HepG2 (cell line): ENCODE data around the gene SNHG17. TPM values are rescaled to one million over a fixed set of nuclear protein-coding genes. Genes with fewer than 3 reads are reported as not detected.
A peak's percentile ranks its signal among the peaks of the same experiment; 100 is the strongest.

Experiments
- ATAD3A ChIP-seq: sonication (generic); formaldehyde crosslinking; IDR thresholded peaks from 2 replicates; pipeline ENCODE4 v1.4.0; 2020; ENCODE audit warnings: missing genetic modification reagents
- CCAR2 ChIP-seq: fragments of 200-400 bp; formaldehyde crosslinking; optimal IDR thresholded peaks from 2 replicates; pipeline ENCODE3; 2018; ENCODE audit warnings: low read depth, mild to moderate bottlenecking, low read length, moderate library complexity
- ELF3 ChIP-seq: IDR thresholded peaks from 2 replicates; pipeline ENCODE4 v1.6.1; 2016; ENCODE audit warnings: missing genetic modification reagents, missing compliant biosample characterization
- FLYWCH1 ChIP-seq: sonication (generic); formaldehyde crosslinking; IDR thresholded peaks from 2 replicates; pipeline ENCODE4 v1.8.1; 2023; ENCODE audit warnings: mild to moderate bottlenecking, missing genetic modification reagents
- HINFP ChIP-seq: sonication (generic); formaldehyde crosslinking; IDR thresholded peaks from 2 replicates; pipeline ENCODE4 v1.4.0; 2020; ENCODE audit warnings: low read depth, mild to moderate bottlenecking, missing genetic modification reagents
- IKZF4 ChIP-seq: sonication (generic); formaldehyde crosslinking; IDR thresholded peaks from 2 replicates; pipeline ENCODE4 v1.5.1; 2020; ENCODE audit warnings: borderline replicate concordance, mild to moderate bottlenecking, low read depth, missing genetic modification reagents; ENCODE audit errors: not compliant biosample characterization
- JDP2 ChIP-seq: sonication (generic); formaldehyde crosslinking; IDR thresholded peaks from 2 replicates; pipeline ENCODE4 v1.8.1; 2022; ENCODE audit warnings: missing genetic modification reagents, borderline replicate concordance
- JUNB ChIP-seq: sonication (generic); formaldehyde crosslinking; IDR thresholded peaks from 2 replicates; pipeline ENCODE4 v1.8.0; 2022; ENCODE audit warnings: missing genetic modification reagents, mild to moderate bottlenecking, borderline replicate concordance
- KDM2A ChIP-seq: sonication (generic); formaldehyde crosslinking; IDR thresholded peaks from 2 replicates; pipeline ENCODE4 v1.4.0; 2020; ENCODE audit warnings: low read depth, missing genetic modification reagents, borderline replicate concordance
- KDM6A ChIP-seq: IDR thresholded peaks from 2 replicates; pipeline ENCODE4 v1.6.1; 2016; ENCODE audit warnings: low read depth
- NBN ChIP-seq: fragments of 450-650 bp; conservative IDR thresholded peaks from 2 replicates; pipeline ENCODE4 v1.6.1; 2017
- NFYB ChIP-seq: sonication (generic); formaldehyde crosslinking; IDR thresholded peaks from 2 replicates; pipeline ENCODE4 v1.4.0; 2020; ENCODE audit warnings: missing genetic modification reagents
- PAX8 ChIP-seq: sonication (generic); formaldehyde crosslinking; IDR thresholded peaks from 2 replicates; pipeline ENCODE4 v1.8.0; 2022; ENCODE audit warnings: mild to moderate bottlenecking, missing genetic modification reagents, borderline replicate concordance
- RXRA ChIP-seq: sonication (generic); formaldehyde crosslinking; IDR thresholded peaks from 2 replicates; pipeline ENCODE4 v1.5.1; 2020; ENCODE audit warnings: missing genetic modification reagents
- SNAPC2 ChIP-seq: sonication (generic); formaldehyde crosslinking; IDR thresholded peaks from 2 replicates; pipeline ENCODE4 v1.8.1; 2022; ENCODE audit warnings: mild to moderate bottlenecking, missing genetic modification reagents
- SNRNP70 ChIP-seq: fragments of 200-400 bp; formaldehyde crosslinking; IDR thresholded peaks from 2 replicates; pipeline ENCODE4 v1.6.1; 2017; ENCODE audit warnings: mild to moderate bottlenecking, low read depth, low read length, moderate library complexity
- THYN1 ChIP-seq: sonication (generic); formaldehyde crosslinking; IDR thresholded peaks from 2 replicates; pipeline ENCODE4 v1.8.1; 2023; ENCODE audit warnings: low read depth, mild to moderate bottlenecking, moderate library complexity, missing genetic modification reagents, borderline replicate concordance
- TSC22D2 ChIP-seq: sonication (generic); formaldehyde crosslinking; IDR thresholded peaks from 2 replicates; pipeline ENCODE4 v1.5.1; 2020; ENCODE audit warnings: missing genetic modification reagents, mild to moderate bottlenecking, borderline replicate concordance
- ZNF460 ChIP-seq: sonication (generic); formaldehyde crosslinking; IDR thresholded peaks from 2 replicates; pipeline ENCODE4 v1.5.1; 2020; ENCODE audit warnings: missing genetic modification reagents, mild to moderate bottlenecking, borderline replicate concordance
- ZNF691 ChIP-seq: sonication (generic); formaldehyde crosslinking; IDR thresholded peaks from 2 replicates; pipeline ENCODE4 v1.4.0; 2020; ENCODE audit warnings: missing genetic modification reagents, low read depth, mild to moderate bottlenecking, borderline replicate concordance
- ZNF720 ChIP-seq: sonication (generic); formaldehyde crosslinking; IDR thresholded peaks from 2 replicates; pipeline ENCODE4 v1.4.0; 2020; ENCODE audit warnings: missing genetic modification reagents
- ZNF850 ChIP-seq: sonication (generic); formaldehyde crosslinking; conservative IDR thresholded peaks from 2 replicates; pipeline ENCODE4 v1.9.0; 2021; ENCODE audit warnings: mild to moderate bottlenecking, missing genetic modification reagents
- polyA plus RNA-seq, 8 experiments: library from polyadenylated mRNA; depleted of rRNA in 3 of 8; stranded (reverse) in 7 of 8; unstranded in 1 of 8; fragments of >200 nt; fragmentation: Illumina TruSeq in 4 of 8; extraction: Trizol in 4 of 8; gene quantifications; 2 replicates each; pipeline versions ENCODE4 v1.2.1 to v1.2.3, GENCODE V29; 2011 to 2016; ENCODE audit warnings: low read depth in 4 of 8, missing spikeins in 1 of 8, mixed read lengths in 1 of 8; ENCODE audit not compliant: insufficient read depth in 1 of 8
- total RNA-seq, 5 experiments: library from RNA; depleted of rRNA; stranded (reverse); fragments of >200 nt; fragmentation: Illumina TruSeq; extraction: Trizol; gene quantifications; 2 replicates each; pipeline ENCODE4 v1.2.3, GENCODE V29; 2016; ENCODE audit warnings: low read depth in 1 of 5
- TF ChIP-seq, protein P1 (sequence below): sonication (generic); formaldehyde crosslinking; IDR thresholded peaks from 2 replicates; pipeline ENCODE4 v1.5.0; 2020; ENCODE audit warnings: mild to moderate bottlenecking, missing genetic modification reagents, borderline replicate concordance
- TF ChIP-seq, protein P2 (sequence below): sonication (generic); formaldehyde crosslinking; IDR thresholded peaks from 2 replicates; pipeline ENCODE4 v1.4.0; 2020; ENCODE audit warnings: mild to moderate bottlenecking, low read depth, missing genetic modification reagents

Gene SNHG17
- total and polyA plus RNA-seq, 2 of the 13 experiments (the other 11 are each of a cell fraction or from before 2014, with no cell fraction given) = 26.2 to 41.2 TPM

- peak; percentile 92 for TF ChIP-seq CCAR2
- no peak; the same call in 1 of the 2 replicates for TF ChIP-seq ATAD3A (CRISPR knock-in tag)
- 0 out of 2 replicates have a peak, but pooled peaks have one; percentile 85 for TF ChIP-seq FLYWCH1 (CRISPR knock-in tag)
- peak; percentile 17; the same call in 1 of the 2 replicates for TF ChIP-seq ZNF720 (CRISPR knock-in tag)
- TF ChIP-seq, protein P1, sequence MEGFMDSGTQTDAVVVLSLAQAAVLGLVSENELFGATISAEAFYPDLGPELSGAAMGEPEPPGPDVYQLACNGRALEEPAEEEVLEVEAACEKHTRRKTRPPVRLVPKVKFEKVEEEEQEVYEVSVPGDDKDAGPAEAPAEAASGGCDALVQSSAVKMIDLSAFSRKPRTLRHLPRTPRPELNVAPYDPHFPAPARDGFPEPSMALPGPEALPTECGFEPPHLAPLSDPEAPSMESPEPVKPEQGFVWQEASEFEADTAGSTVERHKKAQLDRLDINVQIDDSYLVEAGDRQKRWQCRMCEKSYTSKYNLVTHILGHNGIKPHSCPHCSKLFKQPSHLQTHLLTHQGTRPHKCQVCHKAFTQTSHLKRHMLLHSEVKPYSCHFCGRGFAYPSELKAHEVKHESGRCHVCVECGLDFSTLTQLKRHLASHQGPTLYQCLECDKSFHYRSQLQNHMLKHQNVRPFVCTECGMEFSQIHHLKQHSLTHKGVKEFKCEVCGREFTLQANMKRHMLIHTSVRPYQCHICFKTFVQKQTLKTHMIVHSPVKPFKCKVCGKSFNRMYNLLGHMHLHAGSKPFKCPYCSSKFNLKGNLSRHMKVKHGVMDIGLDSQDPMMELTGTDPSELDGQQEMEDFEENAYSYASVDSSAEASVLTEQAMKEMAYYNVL (CRISPR knock-in tag) = peak; percentile 88; the same call in 1 of the 2 replicates
- peak; percentile 99 for TF ChIP-seq PAX8 (CRISPR knock-in tag)
- TF ChIP-seq RXRA (CRISPR knock-in tag) = peak; percentile 91
- TF ChIP-seq NBN = no peak
- TF ChIP-seq KDM6A (CRISPR knock-in tag) = peak; percentile 13; the same call in 1 of the 2 replicates
- peak; percentile 94; the same call in 1 of the 2 replicates for TF ChIP-seq SNAPC2 (CRISPR knock-in tag)
- no peak for TF ChIP-seq JDP2 (CRISPR knock-in tag)
- peak; percentile 99 for TF ChIP-seq ZNF691 (CRISPR knock-in tag)
- no peak for TF ChIP-seq THYN1 (CRISPR knock-in tag)
- no peak for TF ChIP-seq HINFP (CRISPR knock-in tag)
- no peak for TF ChIP-seq SNRNP70
- peak; percentile 92 for TF ChIP-seq IKZF4 (CRISPR knock-in tag)
- TF ChIP-seq TSC22D2 (CRISPR knock-in tag) = peak; percentile 86
- TF ChIP-seq NFYB (CRISPR knock-in tag) = peak; percentile 39; the same call in 1 of the 2 replicates
- TF ChIP-seq ZNF850 (CRISPR knock-in tag) = no peak
- TF ChIP-seq, protein P2, sequence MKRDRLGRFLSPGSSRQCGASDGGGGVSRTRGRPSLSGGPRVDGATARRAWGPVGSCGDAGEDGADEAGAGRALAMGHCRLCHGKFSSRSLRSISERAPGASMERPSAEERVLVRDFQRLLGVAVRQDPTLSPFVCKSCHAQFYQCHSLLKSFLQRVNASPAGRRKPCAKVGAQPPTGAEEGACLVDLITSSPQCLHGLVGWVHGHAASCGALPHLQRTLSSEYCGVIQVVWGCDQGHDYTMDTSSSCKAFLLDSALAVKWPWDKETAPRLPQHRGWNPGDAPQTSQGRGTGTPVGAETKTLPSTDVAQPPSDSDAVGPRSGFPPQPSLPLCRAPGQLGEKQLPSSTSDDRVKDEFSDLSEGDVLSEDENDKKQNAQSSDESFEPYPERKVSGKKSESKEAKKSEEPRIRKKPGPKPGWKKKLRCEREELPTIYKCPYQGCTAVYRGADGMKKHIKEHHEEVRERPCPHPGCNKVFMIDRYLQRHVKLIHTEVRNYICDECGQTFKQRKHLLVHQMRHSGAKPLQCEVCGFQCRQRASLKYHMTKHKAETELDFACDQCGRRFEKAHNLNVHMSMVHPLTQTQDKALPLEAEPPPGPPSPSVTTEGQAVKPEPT = peak; percentile 82; the same call in 1 of the 2 replicates
- TF ChIP-seq JUNB = no peak
- TF ChIP-seq ZNF460 (CRISPR knock-in tag) = no peak; the same call in 1 of the 2 replicates
- TF ChIP-seq KDM2A (CRISPR knock-in tag) = peak; percentile 99
- TF ChIP-seq ELF3 (CRISPR knock-in tag) = peak; percentile 99
These were observed 11.5 kb upstream of the SNHG17 start (continued) for GRCh38 chr20:38446441-38447209.
